DND-41 (cell line): Measurements from ENCODE around the gene HHATL.

Experiments used
- EZH2 ChIP-seq: IDR thresholded peaks from 3 replicates; pipeline ENCODE4 v1.6.1; 2012; ENCODE audit warnings: borderline replicate concordance, low read depth, mild to moderate bottlenecking, moderate library complexity, low read length, inconsistent platforms; ENCODE audit not compliant: severe bottlenecking
- TF ChIP-seq, protein P1 (sequence below): IDR thresholded peaks from 2 replicates; pipeline ENCODE4 v1.5.1; 2012; ENCODE audit warnings: borderline replicate concordance, low read length, moderate library complexity, mild to moderate bottlenecking; ENCODE audit not compliant: poor library complexity, severe bottlenecking; ENCODE audit errors: extremely low read depth

DNA sequence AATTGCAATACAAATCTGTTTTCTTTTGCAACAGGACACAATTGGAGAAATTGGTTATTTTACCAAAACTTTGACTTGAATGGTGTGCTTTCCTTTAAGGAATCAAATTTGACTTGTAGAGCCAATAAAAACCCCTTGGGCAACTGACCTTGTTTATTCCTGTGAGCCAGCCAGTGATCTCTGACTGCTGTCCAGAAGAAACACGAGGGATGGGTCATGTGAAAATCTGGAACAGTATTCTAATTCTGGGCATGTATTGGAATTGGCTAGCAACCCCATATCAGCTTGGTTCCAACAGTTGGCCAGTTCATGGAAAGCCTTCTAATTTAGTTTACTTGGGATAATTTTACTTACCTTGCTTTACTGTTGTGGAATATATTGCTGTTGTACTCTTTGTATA is 19.1 kb upstream of the HHATL start:
- no peak for TF ChIP-seq EZH2
- TF ChIP-seq, protein P1, sequence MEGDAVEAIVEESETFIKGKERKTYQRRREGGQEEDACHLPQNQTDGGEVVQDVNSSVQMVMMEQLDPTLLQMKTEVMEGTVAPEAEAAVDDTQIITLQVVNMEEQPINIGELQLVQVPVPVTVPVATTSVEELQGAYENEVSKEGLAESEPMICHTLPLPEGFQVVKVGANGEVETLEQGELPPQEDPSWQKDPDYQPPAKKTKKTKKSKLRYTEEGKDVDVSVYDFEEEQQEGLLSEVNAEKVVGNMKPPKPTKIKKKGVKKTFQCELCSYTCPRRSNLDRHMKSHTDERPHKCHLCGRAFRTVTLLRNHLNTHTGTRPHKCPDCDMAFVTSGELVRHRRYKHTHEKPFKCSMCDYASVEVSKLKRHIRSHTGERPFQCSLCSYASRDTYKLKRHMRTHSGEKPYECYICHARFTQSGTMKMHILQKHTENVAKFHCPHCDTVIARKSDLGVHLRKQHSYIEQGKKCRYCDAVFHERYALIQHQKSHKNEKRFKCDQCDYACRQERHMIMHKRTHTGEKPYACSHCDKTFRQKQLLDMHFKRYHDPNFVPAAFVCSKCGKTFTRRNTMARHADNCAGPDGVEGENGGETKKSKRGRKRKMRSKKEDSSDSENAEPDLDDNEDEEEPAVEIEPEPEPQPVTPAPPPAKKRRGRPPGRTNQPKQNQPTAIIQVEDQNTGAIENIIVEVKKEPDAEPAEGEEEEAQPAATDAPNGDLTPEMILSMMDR, result no peak
